NCI-H2196 (cell line): ENCODE data around the gene NAALADL2.
"Not testable (repeated sequence)": the region's sequence is repeated elsewhere in the genome, so short reads cannot be mapped to it uniquely, and the experiment has no call there.

Source experiments
- DNase-seq: peaks from one replicate; lab custom pipeline; 2025; ENCODE audit not compliant: unreplicated experiment; lab: John Stamatoyannopoulos, UW

NAALADL2 gene

GRCh38 chr3:175404621-175405020, 545.5 kb downstream of the NAALADL2 start:
- DNase-seq: no peak

GRCh38 chr3:175410251-175410650, 551.1 kb downstream of the NAALADL2 start:
- no peak for DNase-seq

- DNase-seq: no peak
Measured at GRCh38 chr3:175411405-175411804, 552.3 kb downstream of the NAALADL2 start.

- DNase-seq: no peak
Measured at GRCh38 chr3:175411946-175412345, 552.8 kb downstream of the NAALADL2 start.

GRCh38 chr3:175413926-175414325, 554.8 kb downstream of the NAALADL2 start:
- DNase-seq: no peak

- DNase-seq: no peak
Measured at GRCh38 chr3:175416600-175416999, 557.5 kb downstream of the NAALADL2 start.

GRCh38 chr3:175417426-175417825, 558.3 kb downstream of the NAALADL2 start:
- DNase-seq: no peak

GRCh38 chr3:175421902-175422301, 562.8 kb downstream of the NAALADL2 start:
- DNase-seq: no peak

- DNase-seq: no peak
Measured at GRCh38 chr3:175422744-175423143, 563.6 kb downstream of the NAALADL2 start.

- DNase-seq: not testable (repeated sequence)
Measured at GRCh38 chr3:175423848-175424247, 564.7 kb downstream of the NAALADL2 start.

- DNase-seq: no peak
Measured at GRCh38 chr3:175426805-175427204, 567.7 kb downstream of the NAALADL2 start.

GRCh38 chr3:175428466-175428865, 569.3 kb downstream of the NAALADL2 start:
- DNase-seq: no peak

- DNase-seq: no peak
Measured at GRCh38 chr3:175430983-175431773, 572.0 kb downstream of the NAALADL2 start.

GRCh38 chr3:175432376-175433025, 573.4 kb downstream of the NAALADL2 start:
- no peak for DNase-seq

GRCh38 chr3:175433026-175433674, 574.0 kb downstream of the NAALADL2 start:
- no peak for DNase-seq

- DNase-seq: no peak
Measured at GRCh38 chr3:175434561-175434960, 575.4 kb downstream of the NAALADL2 start.

- no peak for DNase-seq
Measured at GRCh38 chr3:175443682-175444081, 584.5 kb downstream of the NAALADL2 start.

- DNase-seq: no peak
Measured at GRCh38 chr3:175445741-175446140, 586.6 kb downstream of the NAALADL2 start.

- DNase-seq: no peak
Measured at GRCh38 chr3:175447521-175447920, 588.4 kb downstream of the NAALADL2 start.

GRCh38 chr3:175453361-175453760, 594.2 kb downstream of the NAALADL2 start:
- DNase-seq: no peak

GRCh38 chr3:175456466-175456865, 597.3 kb downstream of the NAALADL2 start:
- no peak for DNase-seq

GRCh38 chr3:175457301-175457700, 598.2 kb downstream of the NAALADL2 start:
- no peak for DNase-seq
